Measurements from ENCODE around the gene TRDN.

TRDN gene

DNA sequence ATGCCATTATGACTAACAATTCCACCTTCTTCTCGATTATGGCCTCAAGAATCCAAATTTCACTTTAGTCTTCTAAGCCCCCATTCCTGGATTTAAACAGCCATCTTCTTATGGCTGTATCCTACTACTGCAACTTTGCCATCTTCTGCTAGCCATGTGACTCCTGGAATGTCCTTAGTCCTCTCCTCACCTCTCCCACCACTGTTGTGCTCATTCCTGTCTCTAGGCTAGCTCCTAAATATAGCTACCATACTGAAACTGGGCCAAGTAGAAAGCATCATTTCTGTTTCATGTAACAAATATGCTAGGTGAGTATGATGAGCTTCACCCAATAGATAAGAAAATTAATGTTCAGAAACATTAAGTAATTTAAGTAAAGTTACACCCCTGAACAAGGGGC lies 327.6 kb downstream of the TRDN start:
- H3K36me3 ChIP-seq (ENCODE audit: insufficient read depth, low read length): no peaks in the 10 kb centered on the region
- H3K27me3 ChIP-seq (ENCODE audit: insufficient read depth, low read length, poor library complexity): no peaks in the 10 kb centered on the region
- no peak overlapping the region for H3K4me3 ChIP-seq (ENCODE audit: low read depth in 1 of 2, low read length in 2 of 2)
- no peak overlapping the region for H2AFZ ChIP-seq (ENCODE audit: low read depth, low read length)
- H4K20me1 ChIP-seq (ENCODE audit: insufficient read depth, low read length): no peaks in the 10 kb centered on the region
- H3K4me2 ChIP-seq (ENCODE audit: insufficient read depth, low read length): no peak overlapping the region
- H3K79me2 ChIP-seq (ENCODE audit: insufficient read depth, low read length): no peaks in the 10 kb centered on the region
- H3K4me1 ChIP-seq (ENCODE audit: insufficient read depth, low read length): no peaks in the 10 kb centered on the region
- H3K9me3 ChIP-seq (ENCODE audit: insufficient read depth, low read length, severe bottlenecking): peaks cover 2% of the 10 kb centered on the region
- TF ChIP-seq EZH2 (IDR thresholded peaks at IDR 0.05; ENCODE audit: borderline replicate concordance, low read depth, low read length, severe bottlenecking): no peak
- TF ChIP-seq, protein P1, sequence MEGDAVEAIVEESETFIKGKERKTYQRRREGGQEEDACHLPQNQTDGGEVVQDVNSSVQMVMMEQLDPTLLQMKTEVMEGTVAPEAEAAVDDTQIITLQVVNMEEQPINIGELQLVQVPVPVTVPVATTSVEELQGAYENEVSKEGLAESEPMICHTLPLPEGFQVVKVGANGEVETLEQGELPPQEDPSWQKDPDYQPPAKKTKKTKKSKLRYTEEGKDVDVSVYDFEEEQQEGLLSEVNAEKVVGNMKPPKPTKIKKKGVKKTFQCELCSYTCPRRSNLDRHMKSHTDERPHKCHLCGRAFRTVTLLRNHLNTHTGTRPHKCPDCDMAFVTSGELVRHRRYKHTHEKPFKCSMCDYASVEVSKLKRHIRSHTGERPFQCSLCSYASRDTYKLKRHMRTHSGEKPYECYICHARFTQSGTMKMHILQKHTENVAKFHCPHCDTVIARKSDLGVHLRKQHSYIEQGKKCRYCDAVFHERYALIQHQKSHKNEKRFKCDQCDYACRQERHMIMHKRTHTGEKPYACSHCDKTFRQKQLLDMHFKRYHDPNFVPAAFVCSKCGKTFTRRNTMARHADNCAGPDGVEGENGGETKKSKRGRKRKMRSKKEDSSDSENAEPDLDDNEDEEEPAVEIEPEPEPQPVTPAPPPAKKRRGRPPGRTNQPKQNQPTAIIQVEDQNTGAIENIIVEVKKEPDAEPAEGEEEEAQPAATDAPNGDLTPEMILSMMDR (IDR thresholded peaks at IDR 0.05; ENCODE audit: borderline replicate concordance, extremely low read depth, low read length, poor library complexity, severe bottlenecking): no peak
- H3K9ac ChIP-seq (ENCODE audit: low read depth, low read length): no peak overlapping the region
- H3K27ac ChIP-seq (ENCODE audit: low read length): no peak overlapping the region
- no peak for ATAC-seq (ENCODE audit: insufficient read depth, low read depth)
- DNase-seq: no peak

DNA sequence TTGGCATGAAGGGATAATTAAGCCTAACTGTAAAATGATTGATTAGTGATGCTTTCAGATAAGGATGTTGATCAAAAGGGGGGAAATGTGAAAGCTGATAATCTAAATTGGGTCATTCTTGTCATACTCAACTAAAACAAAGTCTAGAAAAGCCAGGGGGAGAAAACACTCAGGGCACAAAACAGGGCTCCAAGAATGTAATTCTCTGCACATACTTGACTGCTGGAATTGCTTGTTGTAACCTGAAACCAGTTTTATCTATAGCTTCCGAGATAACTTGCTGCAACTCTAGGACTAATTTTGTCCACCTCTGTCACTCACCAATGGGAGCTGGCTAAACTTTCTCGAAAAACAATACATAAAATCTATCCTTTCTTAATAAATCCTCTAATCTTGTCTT lies 330.4 kb downstream of the TRDN start:
- H3K9me3 ChIP-seq (ENCODE audit: insufficient read depth, low read length, severe bottlenecking): no peaks in the 10 kb centered on the region
- ATAC-seq (ENCODE audit: insufficient read depth, low read depth) (no peak), DNase-seq (no peak)
- no peak for TF ChIP-seq EZH2 (IDR thresholded peaks at IDR 0.05; ENCODE audit: borderline replicate concordance, low read depth, low read length, severe bottlenecking)
- TF ChIP-seq, protein P1 (IDR thresholded peaks at IDR 0.05; ENCODE audit: borderline replicate concordance, extremely low read depth, low read length, poor library complexity, severe bottlenecking): no peak
- H3K36me3 ChIP-seq (ENCODE audit: insufficient read depth, low read length): no peaks in the 10 kb centered on the region
- no peak overlapping the region for H3K27ac ChIP-seq (ENCODE audit: low read length)
- no peaks in the 10 kb centered on the region for H3K79me2 ChIP-seq (ENCODE audit: insufficient read depth, low read length)
- no peaks in the 10 kb centered on the region for H3K27me3 ChIP-seq (ENCODE audit: insufficient read depth, low read length, poor library complexity)
- no peaks in the 10 kb centered on the region for H4K20me1 ChIP-seq (ENCODE audit: insufficient read depth, low read length)
- H3K9ac ChIP-seq (ENCODE audit: low read depth, low read length): no peak overlapping the region
- H3K4me2 ChIP-seq (ENCODE audit: insufficient read depth, low read length): no peak overlapping the region
- H3K4me3 ChIP-seq (ENCODE audit: low read depth in 1 of 2, low read length in 2 of 2): no peak overlapping the region
- H3K4me1 ChIP-seq (ENCODE audit: insufficient read depth, low read length): no peaks in the 10 kb centered on the region
- no peak overlapping the region for H2AFZ ChIP-seq (ENCODE audit: low read depth, low read length)

DNA sequence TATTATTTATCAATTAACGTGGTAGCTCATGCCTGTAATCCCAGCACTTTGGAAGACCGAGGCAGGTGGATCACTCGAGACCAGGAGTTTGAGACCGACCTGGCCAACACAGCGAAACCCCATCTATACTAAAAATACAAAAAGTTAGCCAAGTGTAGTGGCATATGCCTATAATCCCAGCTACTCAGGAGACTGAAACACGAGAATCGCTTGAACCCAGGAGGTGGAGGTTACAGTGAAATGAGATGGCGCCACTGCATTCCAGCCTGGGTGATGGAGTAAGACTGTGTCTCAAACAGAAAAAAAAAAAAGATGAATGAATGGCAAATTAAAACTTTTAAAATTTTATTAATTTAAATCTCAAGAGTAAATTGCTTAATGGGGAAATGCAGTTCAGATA lies 341.1 kb downstream of the TRDN start:
- Histone ChIP-seq H3K36me3 (ENCODE audit: insufficient read depth, low read length) (no peaks in the 10 kb centered on the region), H3K27me3 (ENCODE audit: insufficient read depth, low read length, poor library complexity) (no peaks in the 10 kb centered on the region), H3K4me2 (ENCODE audit: insufficient read depth, low read length) (no peak overlapping the region), H3K4me1 (ENCODE audit: insufficient read depth, low read length) (no peaks in the 10 kb centered on the region), H4K20me1 (ENCODE audit: insufficient read depth, low read length) (no peaks in the 10 kb centered on the region), H3K9ac (ENCODE audit: low read depth, low read length) (no peak overlapping the region), H3K79me2 (ENCODE audit: insufficient read depth, low read length) (no peaks in the 10 kb centered on the region), H2AFZ (ENCODE audit: low read depth, low read length) (no peak overlapping the region), H3K4me3 (ENCODE audit: low read depth in 1 of 2, low read length in 2 of 2) (no peak overlapping the region), H3K9me3 (ENCODE audit: insufficient read depth, low read length, severe bottlenecking) (no peaks in the 10 kb centered on the region), H3K27ac (ENCODE audit: low read length) (no peak overlapping the region)
- DNase-seq (no peak), ATAC-seq (ENCODE audit: insufficient read depth, low read depth) (no peak)
- no peak for TF ChIP-seq EZH2 (IDR thresholded peaks at IDR 0.05; ENCODE audit: borderline replicate concordance, low read depth, low read length, severe bottlenecking)
- TF ChIP-seq, protein P1 (IDR thresholded peaks at IDR 0.05; ENCODE audit: borderline replicate concordance, extremely low read depth, low read length, poor library complexity, severe bottlenecking): no peak

DNA sequence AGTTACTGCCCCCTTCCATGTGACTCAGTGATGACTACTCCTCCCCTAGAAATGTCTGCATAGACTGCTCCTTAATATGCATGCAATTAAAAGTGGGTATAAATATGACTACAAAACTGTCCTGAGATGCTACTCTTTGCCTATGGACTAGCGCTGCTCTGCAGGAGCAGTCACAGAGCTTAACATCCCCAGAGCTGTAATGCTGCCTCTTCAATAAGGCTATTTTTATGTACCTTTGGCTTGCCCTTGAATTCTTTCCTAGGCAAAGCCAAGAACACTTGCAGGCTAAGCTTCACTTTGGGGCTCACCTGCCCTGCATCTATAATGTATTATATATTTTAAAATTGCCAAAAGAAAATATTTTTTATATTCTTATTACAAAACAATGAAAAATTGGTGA lies 341.6 kb downstream of the TRDN start:
- Histone ChIP-seq H3K4me2 (ENCODE audit: insufficient read depth, low read length) (no peak overlapping the region), H3K27me3 (ENCODE audit: insufficient read depth, low read length, poor library complexity) (no peaks in the 10 kb centered on the region), H3K9ac (ENCODE audit: low read depth, low read length) (no peak overlapping the region), H3K79me2 (ENCODE audit: insufficient read depth, low read length) (no peaks in the 10 kb centered on the region), H3K27ac (ENCODE audit: low read length) (no peak overlapping the region), H4K20me1 (ENCODE audit: insufficient read depth, low read length) (no peaks in the 10 kb centered on the region), H3K36me3 (ENCODE audit: insufficient read depth, low read length) (no peaks in the 10 kb centered on the region), H3K4me3 (ENCODE audit: low read depth in 1 of 2, low read length in 2 of 2) (no peak overlapping the region), H2AFZ (ENCODE audit: low read depth, low read length) (no peak overlapping the region), H3K9me3 (ENCODE audit: insufficient read depth, low read length, severe bottlenecking) (no peaks in the 10 kb centered on the region), H3K4me1 (ENCODE audit: insufficient read depth, low read length) (no peaks in the 10 kb centered on the region)
- ATAC-seq (ENCODE audit: insufficient read depth, low read depth) (no peak), DNase-seq (no peak)
- TF ChIP-seq, protein P1 (IDR thresholded peaks at IDR 0.05; ENCODE audit: borderline replicate concordance, extremely low read depth, low read length, poor library complexity, severe bottlenecking): no peak
- no peak for TF ChIP-seq EZH2 (IDR thresholded peaks at IDR 0.05; ENCODE audit: borderline replicate concordance, low read depth, low read length, severe bottlenecking)
